GM21447 (cell line): ENCODE measurements around the gene SCN5A.

Experiments used
- ATAC-seq: cut with Tn5 transposase; IDR thresholded peaks from one replicate; pipeline ENCODE4 v1.9.1; 2021; ENCODE audit not compliant: unreplicated experiment

Gene SCN5A

GRCh38 chr3:38563070-38563885 is 86.2 kb downstream of the SCN5A start:
- no peak for ATAC-seq

GRCh38 chr3:38562467-38562925 is 87.0 kb downstream of the SCN5A start:
- ATAC-seq, result no peak

GRCh38 chr3:38561746-38562466 is 87.6 kb downstream of the SCN5A start:
- ATAC-seq, result no peak

GRCh38 chr3:38560996-38561717 is 88.3 kb downstream of the SCN5A start:
- no peak for ATAC-seq

GRCh38 chr3:38560284-38560683 is 89.2 kb downstream of the SCN5A start:
- no peak for ATAC-seq

GRCh38 chr3:38558864-38559263 is 90.6 kb downstream of the SCN5A start:
- ATAC-seq, result no peak

- ATAC-seq, result no peak
Measured at GRCh38 chr3:38556640-38557358, 92.7 kb downstream of the SCN5A start.

GRCh38 chr3:38555926-38556325 is 93.6 kb downstream of the SCN5A start:
- ATAC-seq, result no peak

- no peak for ATAC-seq
Measured at GRCh38 chr3:38555149-38555840, 94.2 kb downstream of the SCN5A start.

- ATAC-seq, result no peak
Measured at GRCh38 chr3:38554127-38554827, 95.2 kb downstream of the SCN5A start.

- ATAC-seq, result no peak
Measured at GRCh38 chr3:38553071-38553470, 96.4 kb downstream of the SCN5A start.

GRCh38 chr3:38552364-38552763 is 97.1 kb downstream of the SCN5A start:
- ATAC-seq, result no peak

GRCh38 chr3:38551026-38551832 is 98.3 kb downstream of the SCN5A start:
- no peak for ATAC-seq

GRCh38 chr3:38549957-38550840 is 99.3 kb downstream of the SCN5A start:
- ATAC-seq, result no peak

GRCh38 chr3:38549486-38549885 is 100.0 kb downstream of the SCN5A start:
- no peak for ATAC-seq

- no peak for ATAC-seq
Measured at GRCh38 chr3:38549082-38549481, 100.4 kb downstream of the SCN5A start.

- ATAC-seq, result no peak
Measured at GRCh38 chr3:38548154-38548931, 101.1 kb downstream of the SCN5A start.
